MM.1S (cell line): ENCODE data around the gene TNKS2.

Source experiments
- EZH2 ChIP-seq: fragments of 300-600 bp; sonication (generic); optimal IDR thresholded peaks from 2 replicates; pipeline ENCODE3; 2017; ENCODE audit warnings: low read depth, mild to moderate bottlenecking, antibody characterized with exemption, low read length, mixed read lengths
- TF ChIP-seq, protein P1 (sequence below): fragments of 300-600 bp; sonication (generic); IDR thresholded peaks from 2 replicates; pipeline ENCODE4 v1.5.1; 2016; ENCODE audit warnings: antibody characterized with exemption, low read length, mixed read lengths

DNA sequence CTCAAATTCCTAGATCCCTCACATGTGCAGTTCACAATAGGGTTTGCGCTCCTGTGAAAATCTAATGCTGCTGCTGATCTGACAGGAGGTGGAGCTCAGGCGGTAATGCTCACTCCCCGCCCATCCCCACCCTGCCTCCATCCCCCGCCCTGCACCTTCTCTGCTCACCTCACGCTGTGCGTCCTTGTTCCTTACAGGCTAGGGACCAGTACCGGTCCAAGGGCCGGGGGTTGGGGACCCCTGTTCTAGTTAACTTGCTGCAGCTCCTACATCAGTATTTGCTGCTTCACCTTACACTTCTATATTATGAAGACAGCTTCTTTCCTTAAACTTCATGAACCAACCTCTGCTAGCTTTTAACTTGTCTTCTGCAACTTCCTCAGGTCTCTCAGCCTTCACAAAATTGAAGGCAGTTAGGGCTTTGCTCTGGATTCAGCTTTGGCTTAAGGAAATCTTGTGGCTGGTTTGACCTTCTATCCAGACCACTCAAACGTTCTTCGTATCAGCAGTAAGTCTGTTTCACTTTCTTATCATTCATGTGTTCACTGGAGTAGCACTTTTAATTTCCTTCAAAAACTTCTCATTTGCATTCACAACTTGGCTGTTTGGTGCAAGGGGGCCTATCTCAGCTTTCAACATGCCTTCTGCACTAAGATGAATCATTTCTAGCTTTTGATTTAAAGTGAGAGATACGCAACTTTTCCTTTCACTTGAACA lies 1.7 kb upstream of the TNKS2 start:
- TF ChIP-seq, protein P1, sequence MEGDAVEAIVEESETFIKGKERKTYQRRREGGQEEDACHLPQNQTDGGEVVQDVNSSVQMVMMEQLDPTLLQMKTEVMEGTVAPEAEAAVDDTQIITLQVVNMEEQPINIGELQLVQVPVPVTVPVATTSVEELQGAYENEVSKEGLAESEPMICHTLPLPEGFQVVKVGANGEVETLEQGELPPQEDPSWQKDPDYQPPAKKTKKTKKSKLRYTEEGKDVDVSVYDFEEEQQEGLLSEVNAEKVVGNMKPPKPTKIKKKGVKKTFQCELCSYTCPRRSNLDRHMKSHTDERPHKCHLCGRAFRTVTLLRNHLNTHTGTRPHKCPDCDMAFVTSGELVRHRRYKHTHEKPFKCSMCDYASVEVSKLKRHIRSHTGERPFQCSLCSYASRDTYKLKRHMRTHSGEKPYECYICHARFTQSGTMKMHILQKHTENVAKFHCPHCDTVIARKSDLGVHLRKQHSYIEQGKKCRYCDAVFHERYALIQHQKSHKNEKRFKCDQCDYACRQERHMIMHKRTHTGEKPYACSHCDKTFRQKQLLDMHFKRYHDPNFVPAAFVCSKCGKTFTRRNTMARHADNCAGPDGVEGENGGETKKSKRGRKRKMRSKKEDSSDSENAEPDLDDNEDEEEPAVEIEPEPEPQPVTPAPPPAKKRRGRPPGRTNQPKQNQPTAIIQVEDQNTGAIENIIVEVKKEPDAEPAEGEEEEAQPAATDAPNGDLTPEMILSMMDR: no peak
- TF ChIP-seq EZH2: no peak
